Caco-2 (cell line): Measurements from ENCODE around the gene TNFSF15. TPM values are rescaled to one million over a fixed set of nuclear protein-coding genes. Genes with fewer than 3 reads are reported as not detected.

ENCODE experiments used
- BruUV-seq: library from RNA; stranded (reverse); fragments of 400-500 nt; replicated peaks from 2 replicates; lab custom pipeline; 2021; lab: Mats Ljungman, UMichigan
- CTCF ChIA-PET: fragments of 300-600 bp; sonication (Branson Sonifier 250); formaldehyde crosslinking; loops from one replicate; lab custom pipeline; 2022; ENCODE audit warnings: antibody characterized with exemption; lab: Charles Lee
- POLR2A ChIA-PET: fragments of 300-600 bp; sonication (Branson Sonifier 250); formaldehyde crosslinking; loops from one replicate; lab custom pipeline; 2022; ENCODE audit warnings: antibody characterized with exemption; lab: Charles Lee
- DNase-seq, 2 experiments: peaks; one replicate each; pipeline versions ENCODE4 v3.0.0 to v3.0.0-alpha.2; 2020 to 2022
- H3K27me3 ChIP-seq: replicated peaks from 2 replicates; pipeline ENCODE4 v1.6.0; 2011; ENCODE audit warnings: low read length; ENCODE audit not compliant: control insufficient read depth, insufficient read depth
- H3K36me3 ChIP-seq: 2 replicates; pipeline ENCODE4 v1.5.1; 2011; ENCODE audit warnings: low read length; ENCODE audit not compliant: control insufficient read depth, insufficient read depth
- H3K4me1 ChIP-seq: fragments of 250-450 bp; sonication (Bioruptor Pico); 2 replicates; pipeline ENCODE4 v1.5.1; 2020; ENCODE audit warnings: mild to moderate bottlenecking
- H3K4me3 ChIP-seq: 2 replicates; pipeline ENCODE4 v1.5.1; 2011; ENCODE audit warnings: low read depth, mild to moderate bottlenecking, control low read depth, low read length
- H3K9me3 ChIP-seq: fragments of 250-450 bp; sonication (Bioruptor Pico); 2 replicates; pipeline ENCODE4 v1.5.1; 2020; ENCODE audit warnings: mild to moderate bottlenecking, moderate library complexity
- H3K27ac Mint-ChIP-seq: one replicate; pipeline ENCODE4 v1.8.0; 2022; ENCODE audit warnings: mixed read lengths; ENCODE audit not compliant: unreplicated experiment
- H3K27me3 Mint-ChIP-seq: one replicate; pipeline ENCODE4 v1.8.0; 2022; ENCODE audit warnings: mixed read lengths; ENCODE audit not compliant: insufficient read depth, unreplicated experiment
- H3K36me3 Mint-ChIP-seq: one replicate; pipeline ENCODE4 v1.8.0; 2022; ENCODE audit warnings: mild to moderate bottlenecking, mixed read lengths; ENCODE audit not compliant: insufficient read depth, unreplicated experiment
- H3K4me1 Mint-ChIP-seq: one replicate; pipeline ENCODE4 v1.8.0; 2022; ENCODE audit warnings: low read depth, mixed read lengths; ENCODE audit not compliant: unreplicated experiment
- H3K4me3 Mint-ChIP-seq: one replicate; pipeline ENCODE4 v1.8.0; 2022; ENCODE audit warnings: mild to moderate bottlenecking, moderate library complexity, mixed read lengths; ENCODE audit not compliant: unreplicated experiment
- H3K9me3 Mint-ChIP-seq: one replicate; pipeline ENCODE4 v1.8.0; 2022; ENCODE audit warnings: mixed read lengths; ENCODE audit not compliant: unreplicated experiment
- intact Hi-C: fragments of 100-400 bp; cut with micrococcal nuclease; formaldehyde crosslinking; loops from one replicate; pipeline ENCODE4 v1.10.0; 2022; ENCODE audit not compliant: unreplicated experiment
- total RNA-seq: library from RNA; stranded (reverse); gene quantifications from 2 replicates; pipeline ENCODE4 v1.2.3, GENCODE V29; 2022
- TF ChIP-seq, protein P1 (sequence below), 2 experiments: fragments of 200-600 bp in 1 of 2; IDR thresholded peaks; 1 replicate in 1 of 2; 2 replicates in 1 of 2; pipeline versions ENCODE4 v1.5.1 to v1.8.0; 2011 to 2022; ENCODE audit warnings: antibody characterized with exemption in 1 of 2, control low read depth in 1 of 2, inconsistent platforms in 1 of 2, low read depth in 1 of 2, low read length in 1 of 2, mild to moderate bottlenecking in 1 of 2, moderate library complexity in 1 of 2; ENCODE audit not compliant: insufficient read depth in 1 of 2, severe bottlenecking in 1 of 2, unreplicated experiment in 1 of 2

Gene TNFSF15
- total RNA-seq, 1 experiment from 2014 or later = 0.66 TPM

DNA sequence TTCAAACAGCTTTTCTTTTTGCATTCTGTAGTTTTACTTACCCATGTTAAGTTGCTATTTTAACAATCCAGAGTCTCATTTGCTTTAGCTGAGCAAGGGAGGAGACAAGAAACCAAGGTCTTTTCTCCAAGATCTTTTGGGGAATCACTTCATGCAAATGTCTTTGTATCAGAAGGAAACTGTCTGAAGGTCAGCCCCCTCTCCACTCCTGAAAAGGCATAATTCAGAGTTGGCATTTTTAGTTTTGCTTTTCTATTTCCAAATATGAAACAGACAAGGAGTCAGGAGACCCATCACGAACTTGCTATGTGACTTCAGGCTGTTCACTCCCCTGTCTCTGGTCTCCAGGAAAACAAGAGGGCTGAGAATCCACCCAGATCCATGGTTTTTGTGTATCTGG is 12.3 kb upstream of the TNFSF15 start:
- H3K9me3 Mint-ChIP-seq = peaks cover 11% of the 10 kb centered on the region
- ChIA-PET POLR2A (no interaction called here), CTCF (no interaction called here)

DNA sequence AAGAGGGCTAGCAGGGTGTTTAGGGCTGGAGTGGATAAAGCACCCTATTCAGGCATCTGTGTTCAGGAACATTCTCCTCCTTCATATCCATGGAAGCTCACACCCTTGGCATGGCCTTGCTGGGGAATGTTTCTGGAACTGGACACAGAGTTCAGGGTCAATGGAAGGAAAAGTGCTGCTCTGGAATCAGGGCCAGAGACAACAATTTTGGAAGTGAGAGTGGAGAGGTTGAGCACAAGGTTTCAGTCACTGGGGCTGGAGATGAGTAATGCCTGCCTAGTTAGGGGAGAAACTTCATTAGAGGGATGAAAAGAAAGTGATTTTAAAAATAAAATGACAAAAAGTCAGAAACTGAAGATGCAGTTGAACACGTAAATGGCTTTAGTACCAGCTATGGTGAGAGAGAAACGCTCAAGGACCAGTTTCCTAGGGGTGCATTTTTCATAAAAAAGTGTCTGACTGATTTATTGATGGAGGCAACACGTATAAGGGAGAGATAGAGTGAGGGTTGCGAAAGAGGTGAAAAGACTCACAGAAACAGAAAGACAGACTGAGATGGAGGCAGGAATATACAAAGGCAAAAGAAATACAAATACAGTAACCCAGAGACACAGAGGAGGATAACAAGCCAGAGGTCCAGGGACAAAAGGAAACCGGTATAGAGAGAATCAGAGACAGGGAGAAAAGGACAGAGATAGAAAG is 8.0 kb upstream of the TNFSF15 start:
- Histone ChIP-seq H3K4me1 (no peaks in the 10 kb centered on the region), H3K36me3 (no peaks in the 10 kb centered on the region), H3K9me3 (no peaks in the 10 kb centered on the region), H3K4me3 (no peak overlapping the region), H3K27me3 (no peaks in the 10 kb centered on the region)
- Mint-ChIP-seq H3K27me3 (peaks cover 5% of the 10 kb centered on the region), H3K36me3 (no peaks in the 10 kb centered on the region), H3K27ac (no peak overlapping the region), H3K9me3 (peaks cover 11% of the 10 kb centered on the region), H3K4me1 (no peaks in the 10 kb centered on the region), H3K4me3 (no peak overlapping the region)
- no TSS peak for BruUV-seq
- TF ChIP-seq, protein P1, sequence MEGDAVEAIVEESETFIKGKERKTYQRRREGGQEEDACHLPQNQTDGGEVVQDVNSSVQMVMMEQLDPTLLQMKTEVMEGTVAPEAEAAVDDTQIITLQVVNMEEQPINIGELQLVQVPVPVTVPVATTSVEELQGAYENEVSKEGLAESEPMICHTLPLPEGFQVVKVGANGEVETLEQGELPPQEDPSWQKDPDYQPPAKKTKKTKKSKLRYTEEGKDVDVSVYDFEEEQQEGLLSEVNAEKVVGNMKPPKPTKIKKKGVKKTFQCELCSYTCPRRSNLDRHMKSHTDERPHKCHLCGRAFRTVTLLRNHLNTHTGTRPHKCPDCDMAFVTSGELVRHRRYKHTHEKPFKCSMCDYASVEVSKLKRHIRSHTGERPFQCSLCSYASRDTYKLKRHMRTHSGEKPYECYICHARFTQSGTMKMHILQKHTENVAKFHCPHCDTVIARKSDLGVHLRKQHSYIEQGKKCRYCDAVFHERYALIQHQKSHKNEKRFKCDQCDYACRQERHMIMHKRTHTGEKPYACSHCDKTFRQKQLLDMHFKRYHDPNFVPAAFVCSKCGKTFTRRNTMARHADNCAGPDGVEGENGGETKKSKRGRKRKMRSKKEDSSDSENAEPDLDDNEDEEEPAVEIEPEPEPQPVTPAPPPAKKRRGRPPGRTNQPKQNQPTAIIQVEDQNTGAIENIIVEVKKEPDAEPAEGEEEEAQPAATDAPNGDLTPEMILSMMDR (IDR thresholded peaks at IDR 0.05; ENCODE audit: insufficient read depth in 1 of 2, low read depth in 1 of 2, low read length in 1 of 2, severe bottlenecking in 1 of 2, unreplicated experiment in 1 of 2) = no peak
- intact Hi-C loops = no loop called here
- DNase-seq = no peak
- ChIA-PET CTCF (no interaction called here), POLR2A (no interaction called here)

More for the DNA sequence above, 12.3 kb upstream of the TNFSF15 start:
- Histone ChIP-seq H3K4me3 (no peak overlapping the region), H3K27me3 (no peaks in the 10 kb centered on the region), H3K4me1 (peaks cover 5% of the 10 kb centered on the region), H3K36me3 (no peaks in the 10 kb centered on the region), H3K9me3 (no peaks in the 10 kb centered on the region)
- H3K4me3 Mint-ChIP-seq = no peak overlapping the region
- intact Hi-C loops = no loop called here
- H3K36me3 Mint-ChIP-seq = no peaks in the 10 kb centered on the region
- TF ChIP-seq, protein P1 (IDR thresholded peaks at IDR 0.05; ENCODE audit: insufficient read depth in 1 of 2, low read depth in 1 of 2, low read length in 1 of 2, severe bottlenecking in 1 of 2, unreplicated experiment in 1 of 2) = no peak
- no peak overlapping the region for H3K27ac Mint-ChIP-seq
- H3K27me3 Mint-ChIP-seq = peaks cover 3% of the 10 kb centered on the region
- no peaks in the 10 kb centered on the region for H3K4me1 Mint-ChIP-seq
- no TSS peak for BruUV-seq
- DNase-seq = no peak

DNA sequence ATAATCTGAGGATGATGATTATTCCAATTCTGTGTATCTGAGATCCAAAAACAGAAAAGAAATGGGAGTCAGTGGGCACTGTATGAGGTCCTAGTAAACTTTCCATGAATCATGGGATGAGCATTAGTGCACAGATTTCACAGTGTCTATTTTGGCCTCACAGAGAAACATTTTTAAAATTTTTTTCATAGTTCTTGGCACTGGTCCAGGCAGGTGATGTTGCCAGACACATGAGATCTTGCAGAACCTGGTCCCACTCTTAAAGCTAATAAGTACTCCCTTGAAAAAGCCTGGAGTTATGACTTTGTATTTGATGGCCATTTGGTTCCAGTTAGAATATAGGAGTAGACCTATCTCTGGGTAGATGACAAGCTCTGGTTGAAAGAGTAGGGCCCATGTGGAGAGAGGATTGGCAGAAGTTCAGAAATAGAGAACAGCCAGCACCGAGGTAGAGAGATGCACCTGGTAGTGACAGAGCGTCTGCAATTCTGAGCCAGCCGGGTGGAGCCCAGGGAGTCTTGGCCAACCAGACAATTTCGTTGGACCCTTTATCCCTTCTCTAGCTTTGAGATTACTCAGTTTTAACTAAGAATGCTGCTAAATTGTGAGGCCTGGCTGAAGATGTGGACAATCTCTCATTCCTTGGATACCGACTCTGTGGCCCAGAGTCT is 6.3 kb upstream of the TNFSF15 start:
- Histone ChIP-seq H3K4me1 (no peaks in the 10 kb centered on the region), H3K9me3 (no peaks in the 10 kb centered on the region), H3K36me3 (no peaks in the 10 kb centered on the region), H3K27me3 (no peaks in the 10 kb centered on the region), H3K4me3 (no peak overlapping the region)
- no peak overlapping the region for H3K27ac Mint-ChIP-seq
- H3K27me3 Mint-ChIP-seq = peaks cover 6% of the 10 kb centered on the region
- H3K4me1 Mint-ChIP-seq = no peaks in the 10 kb centered on the region
- TF ChIP-seq, protein P1 (IDR thresholded peaks at IDR 0.05; ENCODE audit: insufficient read depth in 1 of 2, low read depth in 1 of 2, low read length in 1 of 2, severe bottlenecking in 1 of 2, unreplicated experiment in 1 of 2) = no peak
- POLR2A ChIA-PET = no interaction called here
- H3K4me3 Mint-ChIP-seq = no peak overlapping the region
- H3K36me3 Mint-ChIP-seq = no peaks in the 10 kb centered on the region
- H3K9me3 Mint-ChIP-seq = peaks cover 11% of the 10 kb centered on the region
- CTCF ChIA-PET = no interaction called here
- intact Hi-C loops = loop anchor here (1.0 kb wide), 1 partner anchor 8 kb away; no protein-coding TSS in a partner anchor
- DNase-seq = no peak
- BruUV-seq = no TSS peak
